PC-9 (cell line): ENCODE data around the gene RIMS3. TPM values are rescaled to one million over a fixed set of nuclear protein-coding genes. Genes with fewer than 3 reads are reported as not detected.

ENCODE experiments used
- BruUV-seq: library from RNA; stranded (reverse); fragments of 400-500 nt; replicated peaks from 2 replicates; lab custom pipeline; 2021; lab: Mats Ljungman, UMichigan
- CTCF ChIA-PET: fragments of 300-600 bp; sonication (Branson Sonifier 250); formaldehyde crosslinking; loops from one replicate; lab custom pipeline; 2022; ENCODE audit warnings: antibody characterized with exemption; lab: Charles Lee
- POLR2A ChIA-PET: fragments of 300-600 bp; sonication (Branson Sonifier 250); formaldehyde crosslinking; loops from one replicate; lab custom pipeline; 2022; ENCODE audit warnings: antibody characterized with exemption; ENCODE audit not compliant: unreplicated experiment; lab: Charles Lee
- DNase-seq, 2 experiments: peaks; one replicate each; pipeline versions ENCODE4 v3.0.0 to v3.0.0-alpha.2; 2015 to 2022; ENCODE audit warnings: mixed read lengths in 1 of 2
- H2AFZ ChIP-seq: fragments of 200-600 bp; sonication (generic); 2 replicates; pipeline ENCODE4 v1.8.1; 2017; ENCODE audit warnings: antibody characterized with exemption
- H3F3A ChIP-seq: fragments of 200-600 bp; sonication (generic); 2 replicates; pipeline ENCODE4 v1.8.1; 2017; ENCODE audit warnings: antibody characterized with exemption, mild to moderate bottlenecking, low read depth; ENCODE audit not compliant: insufficient read depth
- H3K27ac ChIP-seq: fragments of 200-600 bp; sonication (generic); 2 replicates; pipeline ENCODE4 v1.6.1; 2016; ENCODE audit warnings: mixed run types
- H3K27me3 ChIP-seq: fragments of 200-600 bp; sonication (generic); 2 replicates; pipeline ENCODE4 v1.6.1; 2016; ENCODE audit warnings: low read depth, mixed run types; ENCODE audit not compliant: insufficient read depth
- H3K36me3 ChIP-seq: fragments of 200-600 bp; sonication (generic); 2 replicates; pipeline ENCODE4 v1.6.1; 2016; ENCODE audit warnings: low read depth, mixed run types
- H3K4me1 ChIP-seq: fragments of 200-600 bp; sonication (generic); replicated peaks from 2 replicates; pipeline ENCODE4 v1.6.1; 2016; ENCODE audit warnings: mixed run types; ENCODE audit not compliant: insufficient read depth
- H3K4me2 ChIP-seq: fragments of 200-600 bp; sonication (generic); 2 replicates; pipeline ENCODE4 v1.6.1; 2017; ENCODE audit warnings: mixed run types
- H3K4me3 ChIP-seq: fragments of 200-600 bp; sonication (generic); 2 replicates; pipeline ENCODE4 v1.6.1; 2016; ENCODE audit warnings: mixed run types
- H3K79me2 ChIP-seq: fragments of 200-600 bp; sonication (generic); 2 replicates; pipeline ENCODE4 v1.6.1; 2017; ENCODE audit warnings: low read depth, mixed run types
- H3K9me2 ChIP-seq: fragments of 200-600 bp; sonication (generic); 2 replicates; pipeline ENCODE4 v1.8.1; 2017; ENCODE audit warnings: mild to moderate bottlenecking; ENCODE audit not compliant: insufficient read depth
- H3K9me3 ChIP-seq: fragments of 200-600 bp; sonication (generic); 2 replicates; pipeline ENCODE4 v1.8.1; 2016; ENCODE audit warnings: low read depth; ENCODE audit not compliant: insufficient read depth
- H4K20me1 ChIP-seq: fragments of 200-600 bp; sonication (generic); 2 replicates; pipeline ENCODE4 v1.8.1; 2017; ENCODE audit not compliant: insufficient read depth
- CTCF ChIP-seq: fragments of 200-600 bp; sonication (generic); conservative IDR thresholded peaks from 2 replicates; pipeline ENCODE4 v1.6.1; 2017; ENCODE audit warnings: mixed run types, antibody characterized with exemption, mild to moderate bottlenecking, moderate library complexity
- EZH2 ChIP-seq: fragments of 200-600 bp; sonication (generic); IDR thresholded peaks from 2 replicates; pipeline ENCODE4 v1.8.0; 2017; ENCODE audit warnings: antibody characterized with exemption, low read depth
- intact Hi-C: fragments of 100-400 bp; cut with micrococcal nuclease; formaldehyde crosslinking; loops from one replicate; pipeline ENCODE4 v1.10.0; 2022; ENCODE audit not compliant: unreplicated experiment
- total RNA-seq: library from RNA; stranded (reverse); gene quantifications from 2 replicates; pipeline ENCODE4 v1.2.3, GENCODE V29; 2021

RIMS3 gene
- total RNA-seq, 1 experiment from 2014 or later, result 12.9 TPM

- no peaks in the 10 kb centered on the region for H3F3A ChIP-seq
- TF ChIP-seq EZH2, result no peak
- TF ChIP-seq CTCF, result no peak
- ChIA-PET POLR2A (no interaction called here), CTCF (no interaction called here)
- H4K20me1 ChIP-seq, result no peaks in the 10 kb centered on the region
- DNase-seq, result no peak
- no peak overlapping the region for H2AFZ ChIP-seq
- no peak overlapping the region for H3K4me2 ChIP-seq
- no peaks in the 10 kb centered on the region for H3K79me2 ChIP-seq
- H3K27ac ChIP-seq, result no peak overlapping the region
- no peak overlapping the region for H3K4me3 ChIP-seq
- intact Hi-C loops, result no loop called here
- H3K9me2 ChIP-seq, result no peaks in the 10 kb centered on the region
- H3K9me3 ChIP-seq, result no peaks in the 10 kb centered on the region
- H3K27me3 ChIP-seq, result peaks cover 5% of the 10 kb centered on the region; the same call in 1 of the 2 replicates
- no TSS peak for BruUV-seq
- no peaks in the 10 kb centered on the region for H3K36me3 ChIP-seq
- H3K4me1 ChIP-seq, result no peaks in the 10 kb centered on the region
These were observed 44.8 kb downstream of the RIMS3 start for GRCh38 chr1:40620586-40621210.

- no TSS peak for BruUV-seq
- Histone ChIP-seq H2AFZ (no peak overlapping the region), H4K20me1 (no peaks in the 10 kb centered on the region), H3K27me3 (peaks cover 5% of the 10 kb centered on the region; the same call in 1 of the 2 replicates), H3K4me3 (no peak overlapping the region), H3K4me2 (no peak overlapping the region), H3K9me2 (no peaks in the 10 kb centered on the region), H3K9me3 (no peaks in the 10 kb centered on the region), H3F3A (no peaks in the 10 kb centered on the region), H3K27ac (no peak overlapping the region), H3K36me3 (no peaks in the 10 kb centered on the region), H3K79me2 (no peaks in the 10 kb centered on the region), H3K4me1 (no peaks in the 10 kb centered on the region)
- POLR2A ChIA-PET, result no interaction called here
- intact Hi-C loops, result no loop called here
- no peak for DNase-seq
- CTCF ChIA-PET, result no interaction called here
- TF ChIP-seq EZH2 (no peak), CTCF (no peak)
These were observed 45.3 kb downstream of the RIMS3 start for GRCh38 chr1:40620150-40620549.

- no peaks in the 10 kb centered on the region for H3K36me3 ChIP-seq
- BruUV-seq, result no TSS peak
- H2AFZ ChIP-seq, result no peak overlapping the region
- H3K9me3 ChIP-seq, result no peaks in the 10 kb centered on the region
- ChIA-PET POLR2A (no interaction called here), CTCF (no interaction called here)
- no peaks in the 10 kb centered on the region for H4K20me1 ChIP-seq
- TF ChIP-seq EZH2 (no peak), CTCF (no peak)
- H3K27me3 ChIP-seq, result peaks cover 5% of the 10 kb centered on the region; the same call in 1 of the 2 replicates
- H3K4me3 ChIP-seq, result no peak overlapping the region
- intact Hi-C loops, result no loop called here
- no peaks in the 10 kb centered on the region for H3K79me2 ChIP-seq
- H3K4me1 ChIP-seq, result no peaks in the 10 kb centered on the region
- no peak for DNase-seq
- H3K27ac ChIP-seq, result no peak overlapping the region
- no peaks in the 10 kb centered on the region for H3F3A ChIP-seq
- H3K4me2 ChIP-seq, result no peak overlapping the region
- no peaks in the 10 kb centered on the region for H3K9me2 ChIP-seq
These were observed 47.4 kb downstream of the RIMS3 start for GRCh38 chr1:40618108-40618507.
